Gastrocnemius medialis (tissue), 4 donors: ENCODE measurements around the gene MISP. TPM values are rescaled to one million over a fixed set of nuclear protein-coding genes. Genes with fewer than 3 reads are reported as not detected.

Experiments used
- ATAC-seq, 2 donors: fragments of 150-250 bp; one replicate each; pipeline ENCODE4 v1.9.1; 2016
- DNase-seq, 2 donors: peaks; one replicate each; pipeline ENCODE4 v3.0.0-alpha.2; 2019
- H3K27ac ChIP-seq, 4 donors: fragments of 200-600 bp; sonication (generic); 1 replicate in 1 of 4; 2 replicates in 3 of 4; pipeline ENCODE4 v1.5.1; 2016 to 2018; ENCODE audit warnings: mild to moderate bottlenecking in 2 of 4, moderate library complexity in 1 of 4
- H3K27me3 ChIP-seq, 3 donors: fragments of 200-600 bp; sonication (generic) in 2 of 3; 1 replicate in 1 of 3; 2 replicates in 2 of 3; pipeline versions ENCODE4 v1.5.1 to v1.6.0; 2016 to 2019; ENCODE audit warnings: mild to moderate bottlenecking in 1 of 3, moderate library complexity in 1 of 3
- H3K36me3 ChIP-seq, 2 donors: fragments of 200-600 bp; sonication (generic) in 1 of 2; one replicate each; pipeline ENCODE4 v1.5.1; 2017 to 2018
- H3K4me1 ChIP-seq, 2 donors: fragments of 200-600 bp; sonication (generic) in 1 of 2; one replicate each; pipeline ENCODE4 v1.5.1; 2016 to 2017; ENCODE audit warnings: mild to moderate bottlenecking in 2 of 2
- H3K4me3 ChIP-seq, 4 donors: fragments of 200-600 bp; sonication (generic) in 3 of 4; 1 replicate in 1 of 4; 2 replicates in 3 of 4; pipeline ENCODE4 v1.5.1; 2016 to 2019; ENCODE audit warnings: mild to moderate bottlenecking in 2 of 4
- H3K9me3 ChIP-seq, 3 donors: fragments of 200-600 bp; sonication (generic) in 2 of 3; 1 replicate in 1 of 3; 2 replicates in 2 of 3; pipeline ENCODE4 v1.5.1; 2016 to 2019
- CTCF ChIP-seq, 5 experiments: fragments of 450-650 bp in 3 of 5; fragments of 200-600 bp in 2 of 5; sonication (generic) in 2 of 5; IDR thresholded peaks in 4 of 5; conservative IDR thresholded peaks in 1 of 5; 1 replicate in 4 of 5; 2 replicates in 1 of 5; pipeline ENCODE4 v1.5.1; 2016 to 2019; ENCODE audit warnings: antibody characterized with exemption in 5 of 5, mild to moderate bottlenecking in 3 of 5, moderate library complexity in 3 of 5
- POLR2A ChIP-seq, 2 donors: fragments of 450-650 bp; IDR thresholded peaks; one replicate each; pipeline ENCODE4 v1.6.1; 2017; ENCODE audit warnings: antibody characterized with exemption in 2 of 2, mild to moderate bottlenecking in 2 of 2, moderate library complexity in 2 of 2
- in situ Hi-C, 4 donors: fragments of 200-750 bp; cut with MboI; loops; one replicate each; pipeline versions ENCODE4 v1.15.0 to v1.8.0; 2017; ENCODE audit warnings: low sequenced_read_pairs in 4 of 4
- intact Hi-C: fragments of 100-400 bp; cut with DNase I; formaldehyde crosslinking; loops from one replicate; pipeline ENCODE4 v1.15.1; 2023; ENCODE audit warnings: low total_unique reads
- microRNA counts, 2 donors: library from miRNA; unstranded; fragments of <30 nt; microRNA quantifications; one replicate each; lab custom pipeline; 2016
- microRNA-seq, 2 donors: library from miRNA; unstranded; fragments of <30 nt; microRNA quantifications; one replicate each; pipeline ENCODE4, GENCODE V29; 2016; ENCODE audit warnings: borderline replicate concordance in 2 of 2
- total RNA-seq, 4 donors: library from RNA; depleted of rRNA; stranded (reverse); fragments of >200 nt; gene quantifications; one replicate each; pipeline versions ENCODE4 v1.1.0 to v1.2.3, GENCODE V29; 2016

Gene MISP
- total RNA-seq, 4 donors from 2014 or later: 1.2 TPM; not detected in 3

GRCh38 chr19:811506-812048, 60.7 kb downstream of the MISP start:
- peaks cover 0 to 56% of the 10 kb centered on the region in 2 donors for H3K36me3 ChIP-seq
- no peak overlapping the region for H3K4me3 ChIP-seq
- TF ChIP-seq POLR2A (IDR thresholded peaks at IDR 0.05) (no peak), CTCF (IDR thresholded peaks at IDR 0.05 in 4 of 5, conservative IDR thresholded peaks at IDR 0.05 in 1 of 5) (no peak)
- H3K27me3 ChIP-seq: no peaks in the 10 kb centered on the region
- intact Hi-C loops: no loop called here
- no peaks in the 10 kb centered on the region for H3K9me3 ChIP-seq
- H3K27ac ChIP-seq: no peak overlapping the region
- DNase-seq (no peak), ATAC-seq (no peak)
- in situ Hi-C loops: no loop called here
- no peaks in the 10 kb centered on the region for H3K4me1 ChIP-seq

- TF ChIP-seq CTCF (IDR thresholded peaks at IDR 0.05 in 4 of 5, conservative IDR thresholded peaks at IDR 0.05 in 1 of 5) (no peak), POLR2A (IDR thresholded peaks at IDR 0.05) (no peak)
- H3K4me1 ChIP-seq: no peaks in the 10 kb centered on the region
- no peak for ATAC-seq
- H3K27ac ChIP-seq: no peak overlapping the region
- intact Hi-C loops: no loop called here
- peaks cover 0 to 49% of the 10 kb centered on the region in 2 donors for H3K36me3 ChIP-seq
- H3K9me3 ChIP-seq: no peaks in the 10 kb centered on the region
- DNase-seq: no peak
- H3K27me3 ChIP-seq: no peaks in the 10 kb centered on the region
- H3K4me3 ChIP-seq: no peak overlapping the region
- in situ Hi-C loops: no loop called here
Observed at GRCh38 chr19:812049-812746, 61.3 kb downstream of the MISP start.

- no peak overlapping the region for H3K4me3 ChIP-seq
- DNase-seq (no peak), ATAC-seq (no peak)
- TF ChIP-seq POLR2A (IDR thresholded peaks at IDR 0.05) (no peak), CTCF (IDR thresholded peaks at IDR 0.05 in 4 of 5, conservative IDR thresholded peaks at IDR 0.05 in 1 of 5) (no peak)
- H3K36me3 ChIP-seq: peaks cover 0 to 44% of the 10 kb centered on the region in 2 donors
- H3K9me3 ChIP-seq: no peaks in the 10 kb centered on the region
- in situ Hi-C loops (no loop called here), intact Hi-C loops (no loop called here)
- H3K27me3 ChIP-seq: no peaks in the 10 kb centered on the region
- H3K27ac ChIP-seq: no peak overlapping the region
- no peaks in the 10 kb centered on the region for H3K4me1 ChIP-seq
Observed at GRCh38 chr19:812747-813218, 61.9 kb downstream of the MISP start.

- peaks cover 0 to 36% of the 10 kb centered on the region in 2 donors for H3K36me3 ChIP-seq
Observed at GRCh38 chr19:813219-814151, 62.6 kb downstream of the MISP start.

More at GRCh38 chr19:813219-814151, 62.6 kb downstream of the MISP start:
- intact Hi-C loops: no loop called here
- TF ChIP-seq POLR2A (IDR thresholded peaks at IDR 0.05): no peak
- TF ChIP-seq CTCF (IDR thresholded peaks at IDR 0.05 in 4 of 5, conservative IDR thresholded peaks at IDR 0.05 in 1 of 5): no peak
- Histone ChIP-seq H3K4me1 (no peaks in the 10 kb centered on the region), H3K27me3 (no peaks in the 10 kb centered on the region), H3K27ac (no peak overlapping the region), H3K9me3 (no peaks in the 10 kb centered on the region), H3K4me3 (no peak overlapping the region)
- in situ Hi-C loops: no loop called here
- no peak for DNase-seq
- no peak for ATAC-seq

MicroRNAs encoded within 50 kb of the gene (microRNA counts, 767-probe panel; counts per million panel counts)
- microRNA hsa-miR-3187-3p (lab: Ali Mortazavi, UCI): 356 to 448 counts per million in 2 donors

Small RNA genes lying within 50 kb of the gene (microRNA-seq; reads per million reads assigned to microRNA genes)
- gene MIR3187 (2.4 to 3.4 reads per million in 2 donors), gene MIR4745 (0 to 1.2 reads per million in 2 donors)

Other genes starting within 250 kb of the MISP start
- gene TPGS1, start 243.6 kb upstream of the MISP start, total RNA-seq: 10 to 100 TPM; 29.5 to 64.7 (median 35.6) TPM
- 100 to 1,000 TPM in 3 of 4 donors, 10 to 100 TPM in 1; 99.0 to 174 (median 138) TPM for gene CDC34, start 219.4 kb upstream of the MISP start, total RNA-seq
- under 1 TPM in 1 of 4 donors, not detected in 3; 0.49 TPM for gene GZMM, start 207.1 kb upstream of the MISP start, total RNA-seq
- 100 to 1,000 TPM; 305 to 380 (median 364) TPM for gene BSG, start 178.5 kb upstream of the MISP start, total RNA-seq
- under 1 TPM in 1 of 4 donors, not detected in 3; 0.10 TPM for gene HCN2, start 161.2 kb upstream of the MISP start, total RNA-seq
- 10 to 100 TPM; 43.9 to 83.4 (median 73.8) TPM for gene POLRMT, start 117.6 kb upstream of the MISP start, total RNA-seq
- gene FGF22, start 111.2 kb upstream of the MISP start, total RNA-seq: not detected
- gene RNF126, start 87.9 kb upstream of the MISP start, total RNA-seq: 100 to 1,000 TPM in 3 of 4 donors, 10 to 100 TPM in 1; 72.3 to 148 (median 129) TPM
- gene FSTL3, start 74.7 kb upstream of the MISP start, total RNA-seq: 10 to 100 TPM in 3 of 4 donors, 1 to 10 TPM in 1; 7.5 to 20.1 (median 15.9) TPM
- not detected for gene PRSS57, start 55.7 kb upstream of the MISP start, total RNA-seq
- gene PALM, start 42.2 kb upstream of the MISP start, total RNA-seq: 10 to 100 TPM in 1 of 4 donors, 1 to 10 TPM in 3; 4.4 to 10.2 (median 7.2) TPM
- 10 to 100 TPM; 29.8 to 51.7 (median 36.7) TPM for gene PTBP1, start 46.3 kb downstream of the MISP start, total RNA-seq
- gene PLPPR3, start 70.8 kb downstream of the MISP start, total RNA-seq: not detected
- not detected for gene AZU1, start 76.7 kb downstream of the MISP start, total RNA-seq
- gene PRTN3, start 89.9 kb downstream of the MISP start, total RNA-seq: under 1 TPM in 1 of 4 donors, not detected in 3; 0.51 TPM
- gene ELANE, start 101.2 kb downstream of the MISP start, total RNA-seq: under 1 TPM in 2 of 4 donors, not detected in 2; 0.46 to 0.84 TPM
- 100 to 1,000 TPM; 153 to 309 (median 210) TPM for gene CFD, start 108.6 kb downstream of the MISP start, total RNA-seq
- gene MED16, start 142.1 kb downstream of the MISP start, total RNA-seq: 10 to 100 TPM; 22.0 to 67.6 (median 54.6) TPM
- not detected for gene RNU6-9, start 142.4 kb downstream of the MISP start, total RNA-seq
- 10 to 100 TPM; 37.2 to 49.1 (median 44.3) TPM for gene R3HDM4, start 162.1 kb downstream of the MISP start, total RNA-seq
- gene KISS1R, start 166.2 kb downstream of the MISP start, total RNA-seq: not detected
- 1 to 10 TPM; 1.8 to 9.9 (median 7.8) TPM for gene ARID3A, start 174.9 kb downstream of the MISP start, total RNA-seq
- 10 to 100 TPM in 3 of 4 donors, 1 to 10 TPM in 1; 4.4 to 59.0 (median 28.6) TPM for gene WDR18, start 233.2 kb downstream of the MISP start, total RNA-seq
- gene GRIN3B, start 249.3 kb downstream of the MISP start, total RNA-seq: not detected